Endothelial cell of umbilical vein (primary cell): ENCODE results near the gene CRIM1. TPM values are rescaled to one million over a fixed set of nuclear protein-coding genes. Genes with fewer than 3 reads are reported as not detected.
A peak's percentile ranks its signal among the peaks of the same experiment; 100 is the strongest.

ENCODE experiments used
- BruUV-seq: library from RNA; stranded (reverse); fragments of 400-500 nt; replicated peaks from 2 replicates; lab custom pipeline; 2021; lab: Mats Ljungman, UMichigan
- CTCF ChIA-PET: fragments of 300-600, 350-600 bp; sonication (Branson Sonifier 250); formaldehyde crosslinking; loops from one replicate; lab custom pipeline; 2021; ENCODE audit warnings: antibody characterized with exemption, inconsistent platforms; lab: Charles Lee
- POLR2A ChIA-PET: fragments of 300-600, 350-600 bp; sonication (Branson Sonifier 250); formaldehyde crosslinking; loops from one replicate; lab custom pipeline; 2021; ENCODE audit warnings: antibody characterized with exemption, inconsistent platforms; lab: Charles Lee
- DNase-seq: peaks from one replicate; pipeline ENCODE4 v3.0.0-alpha.2; 2011; ENCODE audit warnings: low read depth, low spot score
- FAIRE-seq: peaks from 2 replicates; lab custom pipeline; 2011; peaks lifted over from hg19 to GRCh38; lab: Jason Lieb, UNC
- H2AFZ ChIP-seq: 2 replicates; pipeline ENCODE4 v1.6.0; 2012; ENCODE audit warnings: low read depth, low read length, control low read depth, inconsistent platforms
- H3K27ac ChIP-seq: 2 replicates; pipeline ENCODE4 v1.5.1; 2011; ENCODE audit warnings: low read depth, mild to moderate bottlenecking, control low read depth, low read length, moderate library complexity; ENCODE audit not compliant: insufficient read depth
- H3K27me3 ChIP-seq, 2 experiments: 2 replicates each; pipeline versions ENCODE4 v1.6.0 to v1.6.1; 2011; ENCODE audit warnings: low read length in 2 of 2, mixed read lengths in 1 of 2; ENCODE audit not compliant: control insufficient read depth in 2 of 2, insufficient read depth in 2 of 2
- H3K36me3 ChIP-seq, 2 experiments: 2 replicates in 1 of 2; 3 replicates in 1 of 2; pipeline ENCODE4 v1.5.1; 2011; ENCODE audit warnings: low read length in 2 of 2, mild to moderate bottlenecking in 1 of 2, moderate library complexity in 1 of 2; ENCODE audit not compliant: control insufficient read depth in 2 of 2, insufficient read depth in 2 of 2; ENCODE audit errors: extremely low read depth in 1 of 2
- H3K4me1 ChIP-seq: 3 replicates; pipeline ENCODE4 v1.5.1; 2011; ENCODE audit warnings: mild to moderate bottlenecking, low read length; ENCODE audit not compliant: control insufficient read depth, insufficient read depth; ENCODE audit errors: extremely low read depth
- H3K4me2 ChIP-seq: 2 replicates; pipeline ENCODE4 v1.6.1; 2011; ENCODE audit warnings: low read length, control low read depth, mixed read lengths; ENCODE audit not compliant: insufficient read depth
- H3K4me3 ChIP-seq, 3 experiments: fragments of 200-600 bp in 1 of 3; sonication (generic), shearing (Covaris generic) in 1 of 3; replicated peaks in 1 of 3; 2 replicates each; pipeline ENCODE4 v1.5.1; 2011 to 2016; ENCODE audit warnings: control low read depth in 3 of 3, low read length in 3 of 3, mild to moderate bottlenecking in 2 of 3, inconsistent platforms in 1 of 3, low read depth in 1 of 3, moderate library complexity in 1 of 3; ENCODE audit not compliant: insufficient read depth in 1 of 3
- H3K79me2 ChIP-seq: 2 replicates; pipeline ENCODE4 v1.6.0; 2012; ENCODE audit warnings: low read length, inconsistent platforms; ENCODE audit not compliant: control insufficient read depth, insufficient read depth
- H3K9ac ChIP-seq: replicated peaks from 2 replicates; pipeline ENCODE3; 2011; ENCODE audit warnings: low read length, control low read depth; ENCODE audit not compliant: insufficient read depth; ENCODE audit errors: extremely low read depth
- H3K9me1 ChIP-seq: replicated peaks from 3 replicates; pipeline ENCODE4 v1.6.0; 2011; ENCODE audit warnings: mild to moderate bottlenecking, low read length; ENCODE audit not compliant: control insufficient read depth, insufficient read depth; ENCODE audit errors: extremely low read depth
- H3K9me3 ChIP-seq: replicated peaks from 2 replicates; pipeline ENCODE4 v1.5.1; 2012; ENCODE audit warnings: low read length, inconsistent platforms; ENCODE audit not compliant: control insufficient read depth, insufficient read depth
- H4K20me1 ChIP-seq: replicated peaks from 2 replicates; pipeline ENCODE3; 2011; ENCODE audit warnings: mild to moderate bottlenecking, low read length; ENCODE audit not compliant: control insufficient read depth, insufficient read depth; ENCODE audit errors: extremely low read depth
- EZH2 ChIP-seq: IDR thresholded peaks from 2 replicates; pipeline ENCODE4 v1.6.1; 2012; ENCODE audit warnings: borderline replicate concordance, low read depth, mild to moderate bottlenecking, moderate library complexity, low read length, inconsistent platforms; ENCODE audit not compliant: severe bottlenecking
- FOS ChIP-seq: IDR thresholded peaks from 2 replicates; pipeline ENCODE4 v1.6.1; 2011; ENCODE audit warnings: mild to moderate bottlenecking, low read length, moderate library complexity, borderline replicate concordance; ENCODE audit not compliant: insufficient read depth
- GATA2 ChIP-seq: IDR thresholded peaks from 2 replicates; pipeline ENCODE4 v1.7.0; 2011; ENCODE audit warnings: low read depth, mild to moderate bottlenecking, moderate library complexity, mixed read lengths, low read length; ENCODE audit not compliant: insufficient read length, insufficient read depth
- MYC ChIP-seq: IDR thresholded peaks from one replicate; pipeline ENCODE4 v1.6.1; 2011; ENCODE audit warnings: mild to moderate bottlenecking, low read depth, low read length
- POLR2A ChIP-seq: IDR thresholded peaks from 2 replicates; pipeline ENCODE4 v1.6.1; 2012; ENCODE audit warnings: low read depth, mild to moderate bottlenecking, control low read depth, low read length
- POLR2AphosphoS5 ChIP-seq: IDR thresholded peaks from 2 replicates; pipeline ENCODE4 v1.6.1; 2012; ENCODE audit warnings: low read depth, mild to moderate bottlenecking, control low read depth, low read length, moderate library complexity; ENCODE audit not compliant: insufficient read depth
- dilution Hi-C: fragments of 300-500 bp; cut with MboI; formaldehyde crosslinking; loops from one replicate; pipeline ENCODE4 v1.15.0; 2019; ENCODE audit warnings: low sequenced_read_pairs; ENCODE audit not compliant: extremely low pct_ligation_motif_present
- intact Hi-C: fragments of 100-400 bp; cut with micrococcal nuclease; formaldehyde crosslinking; loops from one replicate; pipeline ENCODE4 v1.10.0; 2022
- polyA plus RNA-seq, 4 experiments: library from polyadenylated mRNA; depleted of rRNA in 3 of 4; stranded (reverse) in 3 of 4; unstranded in 1 of 4; fragments of >200 nt; gene quantifications; 2 replicates each; pipeline versions ENCODE4 v1.2.1 to v1.2.3, GENCODE V29; 2011 to 2012; ENCODE audit warnings: missing spikeins in 1 of 4
- total RNA-seq: library from RNA; stranded (reverse); gene quantifications from 2 replicates; pipeline ENCODE4 v1.2.3, GENCODE V29; 2021
- TF ChIP-seq, protein P1 (sequence below), 2 donors: IDR thresholded peaks; 1 replicate in 1 of 2; 2 replicates in 1 of 2; pipeline ENCODE4 v1.5.1; 2011; ENCODE audit warnings: low read length in 2 of 2, mild to moderate bottlenecking in 2 of 2, moderate library complexity in 2 of 2, control low read depth in 1 of 2, inconsistent platforms in 1 of 2, low read depth in 1 of 2; ENCODE audit not compliant: insufficient read depth in 1 of 2; ENCODE audit errors: extremely low read depth in 1 of 2
- TF ChIP-seq, protein P2 (sequence below): IDR thresholded peaks from 2 replicates; pipeline ENCODE4 v1.6.1; 2011; ENCODE audit not compliant: insufficient read depth, insufficient read length

Gene CRIM1
- total and polyA plus RNA-seq, 2 donors (not counting 3 experiments of a cell fraction or from before 2014, with no cell fraction given): 422 to 649 TPM

DNA sequence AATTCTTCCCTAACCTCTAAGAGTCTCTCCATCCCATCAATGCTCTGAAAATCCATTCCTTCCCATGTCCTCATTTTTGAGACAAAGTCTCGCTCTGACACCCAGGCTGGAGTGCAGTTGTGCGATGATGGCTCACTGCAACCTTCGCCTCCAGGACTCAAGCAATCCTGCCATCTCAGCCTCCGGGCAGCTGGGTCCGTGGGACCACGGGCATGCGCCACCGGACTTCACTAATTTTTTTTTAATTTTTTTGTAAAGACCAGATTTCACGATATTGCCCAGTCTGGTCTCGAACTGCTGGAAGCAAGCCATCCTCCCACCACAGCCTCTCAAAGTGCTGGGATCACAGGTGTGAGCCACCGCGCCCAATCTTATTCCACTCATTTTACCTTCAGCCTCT is 240.8 kb downstream of the CRIM1 start:
- intact Hi-C loops (no loop called here), dilution Hi-C loops (no loop called here)
- POLR2A ChIA-PET: no interaction called here
- Histone ChIP-seq H3K4me2 (peak overlapping the region; percentile 99), H3K27me3 (no peaks in the 10 kb centered on the region), H2AFZ (no peak overlapping the region), H3K79me2 (peaks cover 62% of the 10 kb centered on the region), H3K9me1 (no peaks in the 10 kb centered on the region), H3K27ac (no peak overlapping the region), H3K9ac (peak overlapping the region; percentile 29), H4K20me1 (peaks cover 2% of the 10 kb centered on the region), H3K36me3 (peaks cover 2 to 4% of the 10 kb centered on the region in 2 experiments), H3K4me1 (peaks cover 22% of the 10 kb centered on the region), H3K9me3 (no peaks in the 10 kb centered on the region), H3K4me3 (peak overlapping the region in 2 of 3 experiments; percentile 97 to 98)
- no peak for FAIRE-seq
- no peak for DNase-seq
- BruUV-seq: no TSS peak
- no peak for TF ChIP-seq POLR2AphosphoS5
- TF ChIP-seq, protein P1, sequence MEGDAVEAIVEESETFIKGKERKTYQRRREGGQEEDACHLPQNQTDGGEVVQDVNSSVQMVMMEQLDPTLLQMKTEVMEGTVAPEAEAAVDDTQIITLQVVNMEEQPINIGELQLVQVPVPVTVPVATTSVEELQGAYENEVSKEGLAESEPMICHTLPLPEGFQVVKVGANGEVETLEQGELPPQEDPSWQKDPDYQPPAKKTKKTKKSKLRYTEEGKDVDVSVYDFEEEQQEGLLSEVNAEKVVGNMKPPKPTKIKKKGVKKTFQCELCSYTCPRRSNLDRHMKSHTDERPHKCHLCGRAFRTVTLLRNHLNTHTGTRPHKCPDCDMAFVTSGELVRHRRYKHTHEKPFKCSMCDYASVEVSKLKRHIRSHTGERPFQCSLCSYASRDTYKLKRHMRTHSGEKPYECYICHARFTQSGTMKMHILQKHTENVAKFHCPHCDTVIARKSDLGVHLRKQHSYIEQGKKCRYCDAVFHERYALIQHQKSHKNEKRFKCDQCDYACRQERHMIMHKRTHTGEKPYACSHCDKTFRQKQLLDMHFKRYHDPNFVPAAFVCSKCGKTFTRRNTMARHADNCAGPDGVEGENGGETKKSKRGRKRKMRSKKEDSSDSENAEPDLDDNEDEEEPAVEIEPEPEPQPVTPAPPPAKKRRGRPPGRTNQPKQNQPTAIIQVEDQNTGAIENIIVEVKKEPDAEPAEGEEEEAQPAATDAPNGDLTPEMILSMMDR (IDR thresholded peaks at IDR 0.05; ENCODE audit: extremely low read depth in 1 of 2, insufficient read depth in 1 of 2, low read depth in 1 of 2, low read length in 2 of 2): no peak
- no peak for TF ChIP-seq GATA2
- TF ChIP-seq, protein P2, sequence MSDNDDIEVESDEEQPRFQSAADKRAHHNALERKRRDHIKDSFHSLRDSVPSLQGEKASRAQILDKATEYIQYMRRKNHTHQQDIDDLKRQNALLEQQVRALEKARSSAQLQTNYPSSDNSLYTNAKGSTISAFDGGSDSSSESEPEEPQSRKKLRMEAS: no peak
- no peak for TF ChIP-seq FOS
- TF ChIP-seq POLR2A: no peak
- no peak for TF ChIP-seq EZH2
- no peak for TF ChIP-seq MYC
- CTCF ChIA-PET: interaction anchor here (1.5 kb wide), 1 partner anchor 59 kb away, joined by 3 read pairs; no protein-coding TSS in a partner anchor
